ENCODE data around the gene AGPAT3.

AGPAT3 gene

GRCh38 chr21:43984905-43985689 lies 120.1 kb downstream of the AGPAT3 start:
- no peaks in the 10 kb centered on the region for H3K27me3 ChIP-seq (replicated peaks; ENCODE audit: control insufficient read depth, insufficient read depth, low read length)
- no peak for DNase-seq (ENCODE audit: extremely low read depth, insufficient read length)
- no peak overlapping the region for H3K4me3 ChIP-seq (replicated peaks; ENCODE audit: low read depth, low read length)
- H3K36me3 ChIP-seq (ENCODE audit: control insufficient read depth, insufficient read depth, low read length) = peaks cover 17% of the 10 kb centered on the region
- TF ChIP-seq CTCF (IDR thresholded peaks at IDR 0.05; ENCODE audit: insufficient read depth, low read length, poor library complexity, severe bottlenecking) = no peak

GRCh38 chr21:43985690-43986251 lies 120.7 kb downstream of the AGPAT3 start:
- DNase-seq (ENCODE audit: extremely low read depth, insufficient read length) = no peak
- TF ChIP-seq CTCF (IDR thresholded peaks at IDR 0.05; ENCODE audit: insufficient read depth, low read length, poor library complexity, severe bottlenecking) = no peak
- H3K36me3 ChIP-seq (ENCODE audit: control insufficient read depth, insufficient read depth, low read length) = peaks cover 12% of the 10 kb centered on the region
- H3K27me3 ChIP-seq (replicated peaks; ENCODE audit: control insufficient read depth, insufficient read depth, low read length) = no peaks in the 10 kb centered on the region
- no peak overlapping the region for H3K4me3 ChIP-seq (replicated peaks; ENCODE audit: low read depth, low read length)

- Histone ChIP-seq H3K36me3 (ENCODE audit: control insufficient read depth, insufficient read depth, low read length) (peaks cover 3% of the 10 kb centered on the region), H3K4me3 (replicated peaks; ENCODE audit: low read depth, low read length) (no peak overlapping the region), H3K27me3 (replicated peaks; ENCODE audit: control insufficient read depth, insufficient read depth, low read length) (no peaks in the 10 kb centered on the region)
- TF ChIP-seq CTCF (IDR thresholded peaks at IDR 0.05; ENCODE audit: insufficient read depth, low read length, poor library complexity, severe bottlenecking) = no peak
- DNase-seq (ENCODE audit: extremely low read depth, insufficient read length) = no peak
Observed at GRCh38 chr21:43986544-43987451, 121.8 kb downstream of the AGPAT3 start.

GRCh38 chr21:43987509-43987908 lies 122.5 kb downstream of the AGPAT3 start:
- DNase-seq (ENCODE audit: extremely low read depth, insufficient read length) = no peak

GRCh38 chr21:43988016-43988415 lies 123.0 kb downstream of the AGPAT3 start:
- Histone ChIP-seq H3K4me3 (replicated peaks; ENCODE audit: low read depth, low read length) (no peak overlapping the region), H3K36me3 (ENCODE audit: control insufficient read depth, insufficient read depth, low read length) (no peaks in the 10 kb centered on the region; the same call in none of the 2 replicates), H3K27me3 (replicated peaks; ENCODE audit: control insufficient read depth, insufficient read depth, low read length) (no peaks in the 10 kb centered on the region)
- no peak for TF ChIP-seq CTCF (IDR thresholded peaks at IDR 0.05; ENCODE audit: insufficient read depth, low read length, poor library complexity, severe bottlenecking)
- DNase-seq (ENCODE audit: extremely low read depth, insufficient read length) = no peak

More at GRCh38 chr21:43987509-43987908, 122.5 kb downstream of the AGPAT3 start:
- no peak for TF ChIP-seq CTCF (IDR thresholded peaks at IDR 0.05; ENCODE audit: insufficient read depth, low read length, poor library complexity, severe bottlenecking)
- no peak overlapping the region for H3K4me3 ChIP-seq (replicated peaks; ENCODE audit: low read depth, low read length)
- H3K36me3 ChIP-seq (ENCODE audit: control insufficient read depth, insufficient read depth, low read length) = no peaks in the 10 kb centered on the region; the same call in none of the 2 replicates
- H3K27me3 ChIP-seq (replicated peaks; ENCODE audit: control insufficient read depth, insufficient read depth, low read length) = no peaks in the 10 kb centered on the region

All from GM06990 (cell line).